AG04450 (cell line): ENCODE results near the gene CSF1. TPM values are rescaled to one million over a fixed set of nuclear protein-coding genes. Genes with fewer than 3 reads are reported as not detected.
"Not testable (repeated sequence)": the region's sequence is repeated elsewhere in the genome, so short reads cannot be mapped to it uniquely, and the experiment has no call there.

Source experiments
- CTCF ChIA-PET: fragments of 300-600, 350-600 bp; formaldehyde crosslinking; extraction: SDS; loops from one replicate; lab custom pipeline; 2022; ENCODE audit warnings: antibody characterized with exemption, inconsistent platforms; lab: Charles Lee
- POLR2A ChIA-PET: fragments of 350-600 bp; formaldehyde crosslinking; extraction: SDS; loops from one replicate; lab custom pipeline; 2021; ENCODE audit warnings: antibody characterized with exemption, inconsistent platforms; lab: Yijun Ruan, JAX
- DNase-seq: peaks from one replicate; pipeline ENCODE4 v3.0.0-alpha.2; 2011; ENCODE audit warnings: low read depth, low spot score
- H3K27ac ChIP-seq: one replicate; pipeline ENCODE4 v1.5.1; 2012; ENCODE audit warnings: low read depth, low read length, control low read depth
- H3K27me3 ChIP-seq: one replicate; pipeline ENCODE4 v1.6.0; 2012; ENCODE audit warnings: low read length; ENCODE audit not compliant: control insufficient read depth, insufficient read depth
- H3K4me3 ChIP-seq: 2 replicates; pipeline ENCODE4 v1.5.1; 2011; ENCODE audit warnings: mild to moderate bottlenecking, low read depth, low read length, control low read depth
- H3K9me3 ChIP-seq: 2 replicates; pipeline ENCODE4 v1.5.1; 2012; ENCODE audit warnings: low read length; ENCODE audit not compliant: control insufficient read depth, insufficient read depth
- CTCF ChIP-seq: IDR thresholded peaks from 2 replicates; pipeline ENCODE4 v1.5.1; 2011; ENCODE audit warnings: low read depth, low read length, control low read depth, inconsistent platforms
- polyA minus RNA-seq: library from RNA; depleted of rRNA, polyadenylated mRNA; stranded (reverse); fragments of >200 nt; gene quantifications from 2 replicates; pipeline ENCODE4 v1.2.3, GENCODE V29; 2011; rRNA and poly(A)+ RNA removed
- polyA plus RNA-seq: library from polyadenylated mRNA; depleted of rRNA; stranded (reverse); fragments of >200 nt; gene quantifications from 2 replicates; pipeline ENCODE4 v1.2.3, GENCODE V29; 2011; rRNA removed

Gene CSF1, protein sequence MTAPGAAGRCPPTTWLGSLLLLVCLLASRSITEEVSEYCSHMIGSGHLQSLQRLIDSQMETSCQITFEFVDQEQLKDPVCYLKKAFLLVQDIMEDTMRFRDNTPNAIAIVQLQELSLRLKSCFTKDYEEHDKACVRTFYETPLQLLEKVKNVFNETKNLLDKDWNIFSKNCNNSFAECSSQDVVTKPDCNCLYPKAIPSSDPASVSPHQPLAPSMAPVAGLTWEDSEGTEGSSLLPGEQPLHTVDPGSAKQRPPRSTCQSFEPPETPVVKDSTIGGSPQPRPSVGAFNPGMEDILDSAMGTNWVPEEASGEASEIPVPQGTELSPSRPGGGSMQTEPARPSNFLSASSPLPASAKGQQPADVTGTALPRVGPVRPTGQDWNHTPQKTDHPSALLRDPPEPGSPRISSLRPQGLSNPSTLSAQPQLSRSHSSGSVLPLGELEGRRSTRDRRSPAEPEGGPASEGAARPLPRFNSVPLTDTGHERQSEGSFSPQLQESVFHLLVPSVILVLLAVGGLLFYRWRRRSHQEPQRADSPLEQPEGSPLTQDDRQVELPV
- polyA plus RNA-seq (70.1 and 84.1 TPM in 2 replicates), polyA minus RNA-seq (45.9 and 52.7 TPM in 2 replicates)

- H3K27me3 ChIP-seq: no peaks in the 10 kb centered on the region
- TF ChIP-seq CTCF: no peak; the same call in 1 of the 2 replicates
- H3K4me3 ChIP-seq: peak within 1 kb of the TSS; percentile 98
- DNase-seq: peak; percentile 77
- CTCF ChIA-PET: no interaction called here
- peak within 1 kb of the TSS; percentile 1 for H3K27ac ChIP-seq
- H3K9me3 ChIP-seq: no peaks in the 10 kb centered on the region; the same call in 1 of the 2 replicates
- POLR2A ChIA-PET: no interaction called here
Observed at GRCh38 chr1:109910123-109910962, at the start of gene CSF1. CSF1 (plus strand) TSS chr1:109910849; CDS start chr1:109911024, 175 bp downstream.

GRCh38 chr1:109861616-109862015 is 49.0 kb upstream of the CSF1 start:
- H3K27ac ChIP-seq, H3K27me3 ChIP-seq, H3K4me3 ChIP-seq, CTCF ChIA-PET, DNase-seq, H3K9me3 ChIP-seq, POLR2A ChIA-PET: not testable (repeated sequence)

DNA sequence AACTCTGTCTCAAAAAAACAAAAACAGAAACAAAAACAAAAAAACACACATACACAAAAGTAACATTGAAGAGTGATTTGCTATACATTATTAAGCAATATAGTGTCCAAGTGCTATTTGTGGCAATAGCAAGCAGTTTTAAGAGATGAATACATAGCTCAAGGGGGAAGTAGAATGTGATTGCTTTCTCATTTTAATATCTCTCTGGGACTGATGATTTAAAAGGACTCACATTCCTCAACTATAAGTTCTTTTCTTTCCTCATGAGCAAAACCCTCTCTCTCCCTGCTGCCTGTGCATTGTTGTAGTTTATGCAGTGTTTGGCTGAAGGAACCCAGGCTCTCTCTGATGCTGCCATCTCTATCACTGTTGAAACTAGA is 47.0 kb upstream of the CSF1 start:
- DNase-seq: no peak
- Histone ChIP-seq H3K4me3 (no peak overlapping the region), H3K9me3 (no peaks in the 10 kb centered on the region), H3K27me3 (no peaks in the 10 kb centered on the region), H3K27ac (no peak overlapping the region)
- TF ChIP-seq CTCF: no peak
- ChIA-PET CTCF (no interaction called here), POLR2A (no interaction called here)

DNA sequence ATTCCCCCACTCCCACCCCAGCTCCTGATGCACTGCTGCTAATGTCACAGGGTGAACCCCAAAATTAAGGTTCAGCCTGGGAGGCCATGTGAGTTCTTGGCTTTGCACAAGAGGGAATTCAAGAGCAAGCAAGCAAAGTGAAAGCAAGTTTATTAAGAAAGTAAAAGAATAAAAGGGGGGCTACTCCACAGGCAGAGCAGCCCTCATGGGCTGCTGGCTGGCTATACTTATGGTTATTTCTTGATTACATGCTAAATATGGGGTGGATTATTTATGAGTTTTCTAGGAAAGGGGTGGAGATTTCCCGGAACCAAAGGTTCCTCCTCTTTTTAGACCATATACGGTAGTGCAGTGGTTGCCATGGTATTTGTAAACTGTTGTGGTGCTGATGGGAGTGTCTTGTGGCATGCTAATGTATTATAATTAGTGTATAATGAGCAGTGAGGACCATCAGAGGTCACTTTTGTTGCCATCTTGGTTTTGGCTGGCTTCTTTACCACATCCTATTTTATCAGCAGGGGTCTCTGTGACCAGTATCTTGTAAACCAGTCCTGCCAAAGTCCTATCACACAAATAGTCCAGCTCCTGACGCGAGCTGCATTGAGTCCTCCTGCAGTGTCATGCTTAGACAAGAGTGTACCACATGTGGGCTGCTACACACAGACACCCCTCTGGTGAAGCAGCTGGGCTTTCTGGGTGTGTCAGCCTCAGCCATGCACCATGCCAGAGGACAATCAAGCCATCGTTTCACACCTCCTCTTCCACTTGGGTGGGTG is 46.4 kb upstream of the CSF1 start:
- H3K27ac ChIP-seq: no peak overlapping the region
- ChIA-PET CTCF (no interaction called here), POLR2A (no interaction called here)
- no peak for TF ChIP-seq CTCF
- H3K9me3 ChIP-seq: no peaks in the 10 kb centered on the region
- no peak for DNase-seq
- H3K4me3 ChIP-seq: no peak overlapping the region
- H3K27me3 ChIP-seq: no peaks in the 10 kb centered on the region
